GM21447 (cell line): Measurements from ENCODE around the gene EFCAB12.

Experiments
- ATAC-seq: cut with Tn5 transposase; IDR thresholded peaks from one replicate; pipeline ENCODE4 v1.9.1; 2021; ENCODE audit not compliant: unreplicated experiment

The EFCAB12 gene

DNA sequence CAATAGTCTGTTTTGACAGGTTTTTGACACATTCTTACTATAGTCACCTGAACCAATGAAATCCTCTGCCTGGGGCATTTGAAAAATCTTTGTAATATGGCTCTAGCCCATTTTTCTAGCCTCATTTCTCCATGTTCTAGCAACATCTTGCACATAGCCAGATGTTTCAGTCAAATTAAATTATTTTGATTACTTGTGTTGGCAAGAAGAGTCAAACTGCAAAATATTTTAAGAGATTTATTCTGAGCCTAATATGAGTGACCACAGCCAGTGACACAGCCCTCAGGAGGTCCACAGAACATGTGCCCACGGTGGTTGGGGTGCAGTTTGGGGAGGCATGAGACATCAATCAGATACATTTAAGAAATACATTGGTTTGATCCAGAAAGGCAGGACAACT is 18.5 kb upstream of the EFCAB12 start:
- no peak for ATAC-seq

- no peak for ATAC-seq
These were observed 17.0 kb upstream of the EFCAB12 start for GRCh38 chr3:129445471-129445870.

DNA sequence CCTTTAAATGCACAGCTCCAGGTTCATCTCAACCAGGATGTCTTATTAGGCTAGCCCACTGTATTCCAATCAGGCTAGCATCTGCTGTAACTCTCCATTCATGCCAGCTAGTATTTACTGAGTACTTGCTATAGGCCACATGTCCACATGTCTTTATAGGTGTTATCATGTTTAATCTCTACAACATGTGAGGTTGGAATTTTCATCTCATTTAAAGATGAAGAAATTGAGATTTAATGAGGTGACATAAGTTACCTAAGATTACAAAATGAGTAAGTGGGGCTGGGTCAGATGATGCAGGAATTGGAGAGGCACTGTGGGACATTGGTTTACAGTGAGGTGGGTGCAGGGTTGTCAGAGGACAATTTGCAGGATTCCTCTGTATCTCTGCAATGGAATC is 14.5 kb upstream of the EFCAB12 start:
- no peak for ATAC-seq

DNA sequence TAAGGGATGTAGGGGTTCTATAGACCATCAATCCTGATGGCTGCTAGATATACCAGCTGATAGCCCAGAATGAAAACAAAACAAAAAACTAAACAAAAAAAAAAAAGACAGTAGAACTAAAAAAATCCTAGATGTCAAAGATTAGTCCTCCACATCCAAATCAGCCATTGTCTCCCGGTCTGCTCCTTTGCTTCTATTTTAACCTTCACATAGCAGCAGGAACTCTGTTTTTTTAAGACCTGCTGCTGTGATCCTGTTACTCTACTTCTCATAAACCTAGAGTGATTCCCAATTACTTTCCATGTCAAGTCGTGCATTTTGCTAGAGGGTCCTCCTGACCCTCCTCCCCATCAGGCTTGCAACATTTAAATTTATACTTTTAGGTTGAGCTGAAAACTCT is 14.1 kb upstream of the EFCAB12 start:
- no peak for ATAC-seq

- ATAC-seq, result no peak
These were observed 13.3 kb upstream of the EFCAB12 start for GRCh38 chr3:129441782-129442181.

DNA sequence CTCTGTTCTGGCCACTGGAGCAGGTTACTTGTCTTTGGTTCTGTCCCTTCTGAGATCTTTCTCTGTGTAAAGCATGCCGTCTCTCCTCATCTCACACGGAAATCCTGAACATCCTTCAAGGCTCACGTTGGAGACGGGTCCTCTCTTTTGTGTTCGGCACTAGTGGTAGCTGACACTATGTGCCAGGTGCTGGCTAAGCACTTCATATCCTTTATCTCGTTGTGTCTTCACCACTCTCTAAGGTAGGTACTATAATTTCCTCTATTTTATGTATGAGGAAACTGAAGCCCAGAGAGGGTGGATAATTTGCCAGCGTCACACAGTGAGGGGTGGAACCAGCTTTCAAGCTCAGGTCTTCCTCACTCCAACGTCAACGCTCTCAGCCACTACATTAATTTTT is 12.8 kb upstream of the EFCAB12 start:
- ATAC-seq, result no peak

DNA sequence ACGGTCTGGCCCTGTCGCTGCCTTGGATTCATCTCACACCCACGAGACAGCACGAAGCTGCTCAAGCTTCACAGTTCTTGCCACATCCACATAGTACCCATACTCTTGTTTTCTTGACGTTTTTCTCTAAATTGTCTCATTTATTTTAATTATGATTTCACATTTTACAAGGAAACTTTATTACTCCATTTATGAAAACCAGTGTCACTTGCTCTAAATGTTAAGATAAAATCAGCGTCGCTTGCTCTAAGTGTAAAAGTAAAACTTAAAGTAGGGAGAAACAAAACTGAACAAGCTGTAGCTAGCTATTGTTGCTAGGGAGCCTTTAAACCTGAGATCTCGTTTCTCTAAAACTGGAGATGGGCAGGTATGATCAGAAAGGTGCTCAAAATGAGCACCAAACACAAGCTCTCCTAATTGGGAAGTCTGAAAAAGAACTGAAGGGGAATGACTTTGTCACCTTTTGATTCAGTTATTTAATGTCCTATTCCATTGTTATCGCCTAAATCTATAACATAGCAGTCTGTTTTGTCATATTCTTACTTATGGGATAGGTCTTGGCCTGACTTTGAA is 12.3 kb upstream of the EFCAB12 start:
- ATAC-seq, result no peak

DNA sequence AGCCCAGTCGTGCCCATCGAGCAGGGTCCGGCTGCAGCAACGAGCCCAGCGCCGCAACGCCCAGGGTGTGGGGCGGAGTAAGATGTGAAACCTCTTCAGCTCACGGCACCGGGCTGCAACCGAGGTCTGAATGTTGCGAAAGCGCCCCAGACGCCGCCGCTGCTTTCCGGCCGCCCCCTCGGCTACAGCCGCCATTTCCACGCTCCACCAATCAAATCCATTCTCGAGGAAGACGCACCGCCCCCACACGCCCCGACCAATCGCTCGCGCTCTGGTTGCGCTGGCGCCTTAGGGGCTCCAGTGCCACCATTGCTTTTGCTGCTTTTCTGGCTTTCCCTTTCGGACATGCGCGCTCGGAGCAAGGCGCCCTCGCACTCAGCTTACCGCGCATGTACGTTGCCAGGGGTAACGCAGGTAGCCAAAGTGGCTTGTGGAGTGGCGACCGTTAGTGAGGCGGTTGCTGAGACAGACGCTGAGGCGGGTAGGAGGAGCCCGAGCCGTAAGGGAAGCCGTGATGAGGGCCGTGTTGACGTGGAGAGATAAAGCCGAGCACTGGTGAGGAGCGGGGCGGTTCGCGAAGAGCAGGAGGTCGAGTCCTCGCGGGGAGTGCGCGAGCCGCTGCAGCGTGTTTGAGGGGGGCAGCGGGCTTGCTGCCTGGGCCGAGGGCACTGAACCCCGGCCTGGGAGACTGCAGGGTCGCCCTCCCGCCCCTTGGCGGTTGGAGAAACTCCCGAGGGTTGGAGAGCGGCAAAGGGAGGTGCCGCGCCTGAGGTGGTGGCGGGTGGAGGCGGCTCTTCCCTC is 11.6 kb upstream of the EFCAB12 start, which contains the start of the genes IFT122 and MBD4:
TSS of gene IFT122 (plus strand) at position 408 of the 801 bp plus-strand sequence. CDS start at position 515, 107 bp downstream.
TSS of gene MBD4 (minus strand) at position 132 of the 801 bp plus-strand sequence. CDS start at position 17, 115 bp downstream.
- peak; percentile 79 for ATAC-seq

- peak; percentile 28 for ATAC-seq
These were observed 10.9 kb upstream of the EFCAB12 start for GRCh38 chr3:129439226-129439816.

DNA sequence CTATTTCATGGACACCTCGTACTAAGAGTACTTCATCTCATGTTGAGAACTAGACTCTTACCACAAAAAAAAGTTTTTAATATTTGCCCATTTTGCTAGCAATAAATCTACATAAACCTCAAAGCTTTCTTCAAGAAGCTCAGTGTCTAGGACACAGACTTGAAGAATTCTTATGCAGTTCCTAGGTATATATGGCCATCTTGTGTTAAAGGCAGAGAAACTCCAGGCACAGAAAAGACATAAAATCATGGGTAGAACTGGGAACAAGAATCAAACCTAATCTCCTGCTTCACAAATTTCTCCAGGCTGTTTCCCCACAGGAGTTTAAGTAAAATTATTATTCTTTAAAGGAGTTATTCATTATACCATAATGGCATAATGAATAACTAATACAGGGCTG is 6.9 kb upstream of the EFCAB12 start:
- no peak for ATAC-seq

DNA sequence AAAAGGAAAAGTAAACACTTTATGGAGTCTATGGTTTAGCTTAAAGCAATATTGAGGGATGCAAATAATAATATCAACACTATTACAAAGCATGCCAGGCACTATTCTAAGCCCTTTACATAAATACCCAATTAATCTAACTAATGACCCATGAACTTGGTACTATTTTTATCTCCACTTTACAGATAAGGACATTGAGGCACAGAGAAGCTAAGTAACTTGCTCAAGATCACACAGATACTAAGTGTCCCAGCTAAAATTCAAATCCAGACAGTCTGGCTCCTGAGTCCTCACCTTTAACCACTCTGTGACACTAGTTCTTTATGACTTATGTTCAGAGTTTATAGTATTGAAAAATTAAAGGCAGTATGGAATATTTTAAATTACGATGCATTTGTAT is 5.7 kb upstream of the EFCAB12 start:
- ATAC-seq, result no peak

DNA sequence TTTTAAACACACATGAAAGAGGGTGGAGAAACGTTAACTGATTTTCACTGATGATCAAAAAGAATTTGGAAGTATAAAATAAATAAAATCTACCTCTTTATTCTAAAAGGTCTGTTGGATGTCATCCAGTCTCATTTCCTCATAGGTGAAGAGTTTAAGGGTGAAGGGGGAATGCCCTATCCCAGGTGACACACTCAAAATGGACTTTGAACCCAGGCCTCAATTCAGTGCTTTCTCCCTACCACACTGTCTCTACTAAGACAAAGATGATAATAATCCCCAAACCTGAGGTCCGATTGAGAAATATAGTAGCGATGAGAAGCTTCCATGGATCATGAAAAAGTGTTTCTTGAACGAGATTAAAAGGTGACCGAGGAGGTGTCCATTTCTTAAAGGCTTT is 5.1 kb upstream of the EFCAB12 start:
- ATAC-seq, result no peak

DNA sequence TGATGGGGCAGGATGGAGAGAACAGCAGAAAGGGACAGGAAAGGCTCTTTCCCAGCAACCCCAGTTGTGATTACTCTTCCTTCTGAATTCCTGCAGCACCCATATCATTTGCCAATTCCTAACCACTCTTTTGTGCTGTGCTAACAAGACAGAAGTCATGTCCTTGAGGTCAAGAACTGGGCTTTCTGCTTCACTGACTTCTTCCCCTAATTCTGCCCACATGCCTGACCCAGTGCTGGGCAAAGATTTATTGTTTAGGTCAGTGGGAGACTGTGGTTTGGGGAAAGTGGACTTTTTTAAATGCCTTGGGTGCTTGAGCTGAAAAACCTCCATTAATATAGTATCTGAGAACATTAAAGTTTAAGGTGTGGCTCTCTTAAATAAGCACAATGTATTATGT is 4.2 kb upstream of the EFCAB12 start:
- ATAC-seq, result no peak

GRCh38 chr3:129432036-129432435 is 3.6 kb upstream of the EFCAB12 start:
- ATAC-seq, result no peak

DNA sequence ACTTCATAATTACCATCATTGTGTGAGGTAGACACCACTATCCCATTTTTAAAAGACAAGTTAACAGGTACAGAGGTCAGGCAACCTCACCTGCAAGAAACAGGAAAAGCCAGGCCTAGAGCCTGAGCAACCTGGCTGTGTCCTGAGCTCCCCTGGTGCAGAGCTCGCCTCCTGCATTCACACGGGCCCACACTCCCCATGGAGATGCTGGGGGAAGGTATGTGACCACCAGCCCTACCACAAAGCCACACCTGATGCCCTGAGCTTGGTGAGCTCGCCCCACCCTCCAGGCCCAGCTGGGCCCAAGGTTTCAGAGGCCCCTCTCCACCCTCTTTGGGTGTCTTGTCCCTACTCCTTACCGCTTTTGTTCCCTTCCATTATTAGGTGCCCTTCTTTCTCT is 1.2 kb upstream of the EFCAB12 start:
- ATAC-seq, result no peak

DNA sequence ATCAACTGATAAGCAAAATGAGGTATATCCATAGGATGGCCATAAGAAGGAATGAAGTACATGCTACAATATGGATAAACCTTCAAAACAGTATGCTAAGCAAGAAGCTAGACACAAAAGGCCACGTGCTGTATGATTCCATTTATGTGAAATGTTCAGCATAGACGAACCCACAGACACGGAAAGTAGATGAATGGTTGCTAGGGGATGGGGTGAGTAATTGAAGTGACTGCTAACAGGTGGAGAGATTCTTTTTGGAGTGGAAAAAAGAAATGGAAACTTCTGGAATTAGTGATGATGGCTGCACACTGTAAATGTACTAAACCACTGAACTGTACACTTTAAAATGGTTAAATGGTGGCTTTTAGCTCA is 630 bp upstream of the EFCAB12 start:
- ATAC-seq, result no peak

GRCh38 chr3:129428007-129428375 is 445 bp downstream of the EFCAB12 start:
- no peak for ATAC-seq

GRCh38 chr3:129425619-129426018 is 2.8 kb downstream of the EFCAB12 start:
- ATAC-seq, result no peak

DNA sequence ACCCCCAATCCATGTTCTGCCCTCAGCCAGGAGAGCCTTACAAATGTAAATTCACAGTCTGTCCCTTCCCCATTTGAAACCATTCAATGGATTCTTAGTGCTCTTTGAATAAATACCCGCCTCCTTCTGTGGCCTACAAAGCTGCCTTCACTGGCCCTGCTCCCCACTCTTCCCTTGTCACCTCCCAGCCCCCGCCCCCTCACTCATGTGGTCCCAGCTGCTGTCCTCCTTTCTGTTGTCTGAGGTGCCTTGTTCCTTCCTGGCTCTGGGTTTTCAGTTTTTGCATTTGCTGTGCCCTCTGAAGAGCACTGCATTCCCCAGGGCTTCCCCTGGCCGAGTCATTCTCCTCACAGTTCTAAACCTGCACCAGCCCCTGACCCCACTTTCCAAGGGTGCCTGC is 3.2 kb downstream of the EFCAB12 start:
- ATAC-seq, result no peak

DNA sequence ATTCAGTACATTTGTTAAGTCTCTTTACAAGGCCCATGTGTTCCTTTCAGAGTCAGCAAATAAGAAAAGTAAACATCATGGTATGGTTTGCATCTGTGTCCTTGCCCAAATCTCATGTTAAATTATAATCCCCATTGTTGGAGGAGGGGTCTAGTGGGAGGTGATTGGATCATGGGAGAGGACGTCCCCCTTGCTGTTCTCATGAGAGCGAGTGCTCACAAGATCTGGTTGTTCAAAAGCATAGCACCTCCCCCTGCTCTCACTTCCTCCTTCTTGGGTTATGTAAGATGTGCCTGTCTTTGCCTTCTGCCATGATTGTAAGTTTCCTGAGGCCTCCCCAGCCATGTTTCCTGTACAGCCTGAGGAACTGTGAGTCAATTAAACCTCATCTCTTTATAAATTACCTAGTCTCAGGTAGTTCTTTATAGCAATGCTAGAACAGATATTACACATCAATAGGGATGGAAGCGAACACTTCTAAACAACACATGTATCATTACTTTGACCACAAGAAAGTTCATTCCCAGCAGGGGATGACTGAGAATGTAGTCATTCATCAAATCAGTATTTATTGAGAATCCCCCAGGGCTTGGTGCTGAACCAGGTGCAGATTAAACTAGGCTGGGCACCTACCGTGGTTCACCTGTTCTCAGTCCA is 4.1 kb downstream of the EFCAB12 start:
- ATAC-seq, result peak; percentile 67

DNA sequence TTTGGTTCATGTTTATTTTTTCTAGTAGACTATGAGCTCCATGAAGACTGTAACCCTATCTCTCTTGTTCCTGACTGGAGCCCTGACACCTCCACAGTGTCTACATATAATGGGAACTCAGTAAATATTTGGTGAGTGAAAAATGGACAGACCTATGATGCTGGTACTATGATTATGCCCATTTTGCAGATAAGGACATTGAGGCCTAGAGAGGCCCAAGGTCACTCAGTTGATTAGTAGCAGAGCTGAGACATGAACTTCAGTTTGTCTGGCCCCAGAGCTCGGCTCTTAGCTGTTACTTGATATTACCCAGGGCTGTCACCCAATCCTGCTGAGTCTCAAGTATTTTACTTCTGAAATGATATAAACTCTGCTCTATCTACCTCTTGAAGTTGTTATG is 5.5 kb downstream of the EFCAB12 start:
- ATAC-seq, result no peak
